Vagina (tissue), 2 donors: ENCODE data around the gene KCTD15. TPM values are rescaled to one million over a fixed set of nuclear protein-coding genes. Genes with fewer than 3 reads are reported as not detected.

Source experiments
- DNase-seq, 2 donors: peaks; one replicate each; pipeline ENCODE4 v3.0.0-alpha.2; 2017; ENCODE audit errors: extremely low spot score in 2 of 2
- H3K27ac ChIP-seq: fragments of 200-600 bp; sonication (generic); one replicate; pipeline ENCODE4 v1.5.1; 2019
- H3K27me3 ChIP-seq: fragments of 200-600 bp; sonication (generic); one replicate; pipeline ENCODE4 v1.5.1; 2019
- H3K36me3 ChIP-seq, 2 donors: fragments of 200-600 bp; sonication (generic); one replicate each; pipeline ENCODE4 v1.5.1; 2017 to 2019
- H3K4me1 ChIP-seq: fragments of 200-600 bp; sonication (generic); one replicate; pipeline ENCODE4 v1.5.1; 2019
- H3K4me3 ChIP-seq, 2 donors: fragments of 200-600 bp; sonication (generic); 1 replicate in 1 of 2; 2 replicates in 1 of 2; pipeline ENCODE4 v1.5.1; 2016 to 2019
- H3K9me3 ChIP-seq: fragments of 200-600 bp; sonication (generic); one replicate; pipeline ENCODE4 v1.5.1; 2019
- POLR2A ChIP-seq, 2 donors: fragments of 450-650 bp; IDR thresholded peaks; one replicate each; pipeline ENCODE4 v1.6.1; 2017; ENCODE audit warnings: antibody characterized with exemption in 2 of 2, mild to moderate bottlenecking in 2 of 2, moderate library complexity in 2 of 2
- POLR2AphosphoS5 ChIP-seq, 2 donors: sonication (generic); formaldehyde crosslinking; IDR thresholded peaks; one replicate each; pipeline ENCODE4 v1.9.0; 2017; ENCODE audit warnings: antibody characterized with exemption in 2 of 2, mild to moderate bottlenecking in 2 of 2, low read depth in 1 of 2; ENCODE audit not compliant: insufficient read depth in 1 of 2
- intact Hi-C: fragments of 100-400 bp; cut with DNase I; formaldehyde crosslinking; loops from one replicate; pipeline ENCODE4 v1.15.1; 2023
- total RNA-seq: library from RNA; depleted of rRNA; stranded (reverse); fragments of >200 nt; gene quantifications from one replicate; pipeline ENCODE4 v1.2.3, GENCODE V29; 2016
- TF ChIP-seq, protein P1 (sequence below), 3 experiments: fragments of 450-650 bp in 2 of 3; fragments of 200-600 bp in 1 of 3; sonication (generic) in 1 of 3; IDR thresholded peaks; one replicate each; pipeline ENCODE4 v1.5.1; 2017 to 2019; ENCODE audit warnings: antibody characterized with exemption in 3 of 3, mild to moderate bottlenecking in 2 of 3, moderate library complexity in 2 of 3

KCTD15 gene
- total RNA-seq, 1 donor from 2014 or later: 65.6 TPM

DNA sequence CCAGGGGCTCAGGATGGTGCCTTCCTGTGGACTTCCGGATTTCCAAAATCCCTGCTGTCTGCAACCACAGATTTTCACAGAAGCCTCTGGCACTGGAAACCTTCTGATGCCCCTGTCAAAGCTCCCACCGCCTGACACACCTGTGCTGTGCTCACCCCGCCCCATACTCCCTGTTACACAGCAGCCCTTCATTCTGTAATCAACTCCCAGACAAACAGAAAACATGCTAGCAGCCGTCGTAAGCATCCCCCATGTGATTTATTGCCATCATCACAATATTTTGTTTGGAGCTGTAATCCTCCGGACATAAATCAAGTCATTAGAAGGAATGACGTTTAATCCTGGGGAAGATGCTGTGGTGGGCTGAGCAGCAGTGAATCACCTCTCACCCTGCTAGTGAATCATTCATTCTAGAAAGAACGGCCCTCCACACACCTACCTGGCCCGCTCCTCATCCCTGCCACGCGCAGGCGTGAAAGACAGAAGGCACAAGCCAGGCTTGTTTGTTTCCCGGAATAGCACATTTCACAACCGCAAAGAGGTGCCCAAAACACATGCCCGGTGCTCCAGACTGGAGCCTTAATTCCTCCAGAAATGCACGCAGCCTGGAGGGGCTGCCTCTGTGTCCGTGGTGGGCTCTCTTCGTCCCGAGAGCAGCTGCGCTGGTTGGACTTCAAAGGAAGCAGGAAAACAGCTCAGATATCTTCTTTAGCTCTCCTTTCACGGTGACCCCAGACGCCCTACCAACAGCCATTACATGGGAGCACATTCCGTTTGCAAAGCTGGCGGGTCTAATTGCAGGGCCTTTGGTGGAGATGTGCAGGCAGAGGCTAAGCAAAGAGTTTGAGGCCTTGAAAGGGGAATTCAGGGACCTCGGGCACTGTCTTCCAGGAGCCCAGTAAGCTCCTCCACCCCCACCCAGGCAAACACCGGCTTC is 41.3 kb upstream of the KCTD15 start:
- no peak for DNase-seq
- no peak overlapping the region for H3K27ac ChIP-seq

GRCh38 chr19:33756177-33756576 is 40.5 kb upstream of the KCTD15 start:
- Histone ChIP-seq H3K27ac (no peak overlapping the region), H3K4me3 (no peak overlapping the region), H3K27me3 (no peaks in the 10 kb centered on the region), H3K9me3 (no peaks in the 10 kb centered on the region), H3K36me3 (no peaks in the 10 kb centered on the region), H3K4me1 (no peaks in the 10 kb centered on the region)
- TF ChIP-seq, protein P1, sequence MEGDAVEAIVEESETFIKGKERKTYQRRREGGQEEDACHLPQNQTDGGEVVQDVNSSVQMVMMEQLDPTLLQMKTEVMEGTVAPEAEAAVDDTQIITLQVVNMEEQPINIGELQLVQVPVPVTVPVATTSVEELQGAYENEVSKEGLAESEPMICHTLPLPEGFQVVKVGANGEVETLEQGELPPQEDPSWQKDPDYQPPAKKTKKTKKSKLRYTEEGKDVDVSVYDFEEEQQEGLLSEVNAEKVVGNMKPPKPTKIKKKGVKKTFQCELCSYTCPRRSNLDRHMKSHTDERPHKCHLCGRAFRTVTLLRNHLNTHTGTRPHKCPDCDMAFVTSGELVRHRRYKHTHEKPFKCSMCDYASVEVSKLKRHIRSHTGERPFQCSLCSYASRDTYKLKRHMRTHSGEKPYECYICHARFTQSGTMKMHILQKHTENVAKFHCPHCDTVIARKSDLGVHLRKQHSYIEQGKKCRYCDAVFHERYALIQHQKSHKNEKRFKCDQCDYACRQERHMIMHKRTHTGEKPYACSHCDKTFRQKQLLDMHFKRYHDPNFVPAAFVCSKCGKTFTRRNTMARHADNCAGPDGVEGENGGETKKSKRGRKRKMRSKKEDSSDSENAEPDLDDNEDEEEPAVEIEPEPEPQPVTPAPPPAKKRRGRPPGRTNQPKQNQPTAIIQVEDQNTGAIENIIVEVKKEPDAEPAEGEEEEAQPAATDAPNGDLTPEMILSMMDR (IDR thresholded peaks at IDR 0.05): no peak
- TF ChIP-seq POLR2A (IDR thresholded peaks at IDR 0.05): no peak
- TF ChIP-seq POLR2AphosphoS5 (IDR thresholded peaks at IDR 0.05; ENCODE audit: insufficient read depth in 1 of 2, low read depth in 1 of 2): no peak
- intact Hi-C loops: no loop called here
- no peak for DNase-seq

More for the DNA sequence above, 41.3 kb upstream of the KCTD15 start:
- TF ChIP-seq POLR2AphosphoS5 (IDR thresholded peaks at IDR 0.05; ENCODE audit: insufficient read depth in 1 of 2, low read depth in 1 of 2) (no peak), POLR2A (IDR thresholded peaks at IDR 0.05) (no peak)
- TF ChIP-seq, protein P1 (IDR thresholded peaks at IDR 0.05): no peak
- Histone ChIP-seq H3K36me3 (no peaks in the 10 kb centered on the region), H3K4me1 (no peaks in the 10 kb centered on the region), H3K27me3 (no peaks in the 10 kb centered on the region), H3K4me3 (no peak overlapping the region), H3K9me3 (no peaks in the 10 kb centered on the region)
- intact Hi-C loops: no loop called here

DNA sequence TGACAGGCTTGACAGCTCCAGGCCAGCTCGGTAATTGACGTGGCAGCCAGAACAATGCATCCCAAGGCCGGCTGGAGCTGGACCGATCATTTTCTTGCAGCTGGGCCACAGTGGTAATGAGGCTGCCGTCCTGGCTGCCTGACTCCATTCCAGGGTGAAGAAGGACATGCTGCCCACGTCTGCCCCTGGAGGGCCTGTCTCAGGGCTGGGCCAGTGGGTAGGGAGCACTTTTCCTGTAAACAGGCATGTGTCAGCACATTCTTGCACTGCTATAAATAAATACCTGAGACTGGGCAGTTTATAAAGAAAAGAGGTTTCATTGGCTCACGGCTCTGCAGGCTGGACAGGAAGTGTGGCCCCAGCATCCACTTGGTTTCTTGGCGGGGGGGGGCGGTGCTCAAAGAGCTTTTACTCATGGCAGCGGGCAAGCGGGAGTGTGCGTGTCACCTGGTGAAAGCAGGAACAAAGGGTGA is 38.1 kb upstream of the KCTD15 start:
- intact Hi-C loops: no loop called here
- H3K4me3 ChIP-seq: no peak overlapping the region
- DNase-seq: no peak
- H3K4me1 ChIP-seq: no peaks in the 10 kb centered on the region
- H3K9me3 ChIP-seq: no peaks in the 10 kb centered on the region
- H3K27me3 ChIP-seq: no peaks in the 10 kb centered on the region
- no peaks in the 10 kb centered on the region for H3K36me3 ChIP-seq
- TF ChIP-seq, protein P1 (IDR thresholded peaks at IDR 0.05): no peak
- TF ChIP-seq POLR2AphosphoS5 (IDR thresholded peaks at IDR 0.05; ENCODE audit: insufficient read depth in 1 of 2, low read depth in 1 of 2): no peak
- no peak for TF ChIP-seq POLR2A (IDR thresholded peaks at IDR 0.05)
- H3K27ac ChIP-seq: no peak overlapping the region

DNA sequence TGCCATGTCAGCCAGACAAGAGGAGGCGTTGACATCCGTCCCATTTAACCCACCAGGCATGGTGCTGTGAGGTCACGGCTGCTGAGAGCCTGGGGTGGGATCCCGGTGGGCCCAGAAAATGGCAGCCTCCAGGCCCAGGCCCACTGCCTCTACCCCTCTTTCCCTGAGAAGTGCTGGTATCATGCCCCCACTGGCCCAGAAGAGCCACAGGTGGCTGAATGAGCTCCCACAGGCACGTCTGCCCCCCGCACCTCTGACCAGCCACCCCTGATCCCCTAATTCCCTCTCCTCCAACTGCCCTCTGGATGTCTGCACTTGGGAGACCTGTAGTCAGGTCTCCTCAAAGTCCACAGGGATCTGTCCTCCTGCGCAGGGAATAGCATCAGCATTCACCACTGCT is 37.3 kb upstream of the KCTD15 start:
- H3K27me3 ChIP-seq: no peaks in the 10 kb centered on the region
- no peaks in the 10 kb centered on the region for H3K36me3 ChIP-seq
- H3K4me3 ChIP-seq: no peak overlapping the region
- TF ChIP-seq, protein P1 (IDR thresholded peaks at IDR 0.05): no peak
- no peak for TF ChIP-seq POLR2A (IDR thresholded peaks at IDR 0.05)
- no peak for TF ChIP-seq POLR2AphosphoS5 (IDR thresholded peaks at IDR 0.05; ENCODE audit: insufficient read depth in 1 of 2, low read depth in 1 of 2)
- no peaks in the 10 kb centered on the region for H3K4me1 ChIP-seq
- no peak overlapping the region for H3K27ac ChIP-seq
- DNase-seq: no peak
- intact Hi-C loops: no loop called here
- H3K9me3 ChIP-seq: no peaks in the 10 kb centered on the region
